ENCODE measurements around the gene OR2A2.

Gene OR2A2

DNA sequence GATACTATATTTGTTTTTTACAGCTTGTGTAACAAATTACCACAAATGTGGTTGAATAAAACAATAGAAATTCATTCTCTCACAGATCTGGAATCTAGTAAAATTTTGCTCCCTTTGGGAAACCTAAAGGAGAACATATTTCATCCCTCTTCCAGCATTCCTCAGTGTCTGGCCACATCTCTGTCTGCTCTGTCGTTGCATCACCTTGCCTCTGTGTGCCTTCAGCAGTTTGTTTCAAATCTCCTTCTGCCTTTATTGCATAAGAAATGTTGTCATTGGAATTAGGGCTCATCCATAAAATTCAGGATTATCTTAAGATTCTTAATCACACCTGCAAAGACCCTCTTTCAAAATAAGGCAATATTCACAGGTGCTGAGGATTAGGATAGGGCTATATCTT lies 28.1 kb downstream of the OR2A2 start:
- no peaks in the 10 kb centered on the region for H3K36me3 ChIP-seq (ENCODE audit: control insufficient read depth, insufficient read depth, low read length)
- no peak for DNase-seq (ENCODE audit: extremely low read depth, insufficient read length)
- no peak overlapping the region for H3K4me3 ChIP-seq (replicated peaks; ENCODE audit: low read depth, low read length)
- TF ChIP-seq, protein P1, sequence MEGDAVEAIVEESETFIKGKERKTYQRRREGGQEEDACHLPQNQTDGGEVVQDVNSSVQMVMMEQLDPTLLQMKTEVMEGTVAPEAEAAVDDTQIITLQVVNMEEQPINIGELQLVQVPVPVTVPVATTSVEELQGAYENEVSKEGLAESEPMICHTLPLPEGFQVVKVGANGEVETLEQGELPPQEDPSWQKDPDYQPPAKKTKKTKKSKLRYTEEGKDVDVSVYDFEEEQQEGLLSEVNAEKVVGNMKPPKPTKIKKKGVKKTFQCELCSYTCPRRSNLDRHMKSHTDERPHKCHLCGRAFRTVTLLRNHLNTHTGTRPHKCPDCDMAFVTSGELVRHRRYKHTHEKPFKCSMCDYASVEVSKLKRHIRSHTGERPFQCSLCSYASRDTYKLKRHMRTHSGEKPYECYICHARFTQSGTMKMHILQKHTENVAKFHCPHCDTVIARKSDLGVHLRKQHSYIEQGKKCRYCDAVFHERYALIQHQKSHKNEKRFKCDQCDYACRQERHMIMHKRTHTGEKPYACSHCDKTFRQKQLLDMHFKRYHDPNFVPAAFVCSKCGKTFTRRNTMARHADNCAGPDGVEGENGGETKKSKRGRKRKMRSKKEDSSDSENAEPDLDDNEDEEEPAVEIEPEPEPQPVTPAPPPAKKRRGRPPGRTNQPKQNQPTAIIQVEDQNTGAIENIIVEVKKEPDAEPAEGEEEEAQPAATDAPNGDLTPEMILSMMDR (IDR thresholded peaks at IDR 0.05; ENCODE audit: insufficient read depth, low read length, poor library complexity, severe bottlenecking), result no peak
- H3K27me3 ChIP-seq (replicated peaks; ENCODE audit: control insufficient read depth, insufficient read depth, low read length), result no peaks in the 10 kb centered on the region

DNA sequence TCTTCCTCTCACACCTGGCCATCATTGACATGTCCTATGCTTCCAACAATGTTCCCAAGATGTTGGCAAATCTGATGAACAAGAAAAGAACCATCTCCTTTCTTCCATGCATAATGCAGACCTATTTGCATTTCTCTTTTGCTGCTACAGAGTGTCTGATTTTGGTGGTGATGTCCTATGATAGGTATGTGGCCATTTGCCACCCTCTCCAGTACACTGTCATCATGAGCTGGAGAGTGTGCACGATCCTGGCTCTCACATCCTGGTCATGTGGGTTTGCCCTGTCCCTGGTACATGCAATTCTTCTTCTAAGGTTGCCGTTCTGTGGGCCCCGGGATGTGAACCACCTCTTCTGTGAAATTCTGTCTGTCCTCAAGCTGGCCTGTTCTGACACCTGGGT lies 32.8 kb downstream of the OR2A2 start:
- DNase-seq (ENCODE audit: extremely low read depth, insufficient read length), result no peak
- Histone ChIP-seq H3K27me3 (replicated peaks; ENCODE audit: control insufficient read depth, insufficient read depth, low read length) (no peaks in the 10 kb centered on the region), H3K4me3 (replicated peaks; ENCODE audit: low read depth, low read length) (no peak overlapping the region), H3K36me3 (ENCODE audit: control insufficient read depth, insufficient read depth, low read length) (no peaks in the 10 kb centered on the region)
- TF ChIP-seq, protein P1 (IDR thresholded peaks at IDR 0.05; ENCODE audit: insufficient read depth, low read length, poor library complexity, severe bottlenecking), result no peak

DNA sequence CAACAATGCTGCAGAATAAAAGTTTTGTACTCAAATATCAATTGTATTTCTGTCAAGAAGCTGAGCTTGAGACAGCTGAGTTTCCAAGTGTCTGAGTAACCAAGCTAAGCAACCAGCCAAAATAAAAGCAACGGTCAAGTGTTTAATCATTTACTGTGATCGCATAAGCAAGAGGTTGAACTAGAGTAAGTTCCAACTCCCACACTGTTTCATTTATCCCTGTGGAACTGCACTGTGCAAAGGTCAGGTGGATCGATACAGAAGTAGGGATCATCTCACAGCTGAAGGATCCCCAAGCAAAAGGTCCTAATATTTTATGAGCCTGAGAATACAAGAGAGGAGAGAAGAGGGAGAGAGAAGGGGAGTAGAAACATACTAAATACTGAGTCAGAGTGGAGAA lies 35.0 kb downstream of the OR2A2 start:
- H3K27me3 ChIP-seq (replicated peaks; ENCODE audit: control insufficient read depth, insufficient read depth, low read length), result no peaks in the 10 kb centered on the region
- H3K36me3 ChIP-seq (ENCODE audit: control insufficient read depth, insufficient read depth, low read length), result no peaks in the 10 kb centered on the region
- no peak overlapping the region for H3K4me3 ChIP-seq (replicated peaks; ENCODE audit: low read depth, low read length)
- no peak for DNase-seq (ENCODE audit: extremely low read depth, insufficient read length)
- TF ChIP-seq, protein P1 (IDR thresholded peaks at IDR 0.05; ENCODE audit: insufficient read depth, low read length, poor library complexity, severe bottlenecking), result no peak

DNA sequence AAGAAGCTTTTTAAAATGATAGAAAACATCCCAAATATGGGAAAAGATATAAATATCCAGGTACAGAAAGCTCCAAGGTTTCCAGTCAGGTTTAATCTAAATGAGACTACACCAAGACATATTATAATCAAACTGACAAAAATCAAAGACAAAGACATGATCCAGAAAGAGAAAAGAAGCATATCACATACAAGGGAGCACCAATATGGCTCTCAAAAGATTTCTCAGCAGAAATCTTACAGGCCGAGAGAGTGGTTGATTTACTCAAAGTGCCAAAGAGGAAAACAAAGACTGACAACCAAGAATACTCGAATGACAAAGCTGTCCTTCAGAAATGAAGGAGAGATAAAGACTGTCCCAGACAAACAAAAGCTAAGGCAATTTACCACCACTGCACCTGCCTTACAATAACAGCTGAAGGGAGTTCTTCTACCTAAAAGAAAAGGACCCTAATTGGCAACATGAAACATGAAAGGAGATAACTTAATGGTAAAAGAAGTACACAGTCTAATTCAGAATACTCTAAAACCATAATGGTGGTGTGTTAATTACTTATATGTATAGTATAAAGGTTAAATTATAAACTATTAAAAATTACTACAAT lies 38.9 kb downstream of the OR2A2 start:
- TF ChIP-seq, protein P1 (IDR thresholded peaks at IDR 0.05; ENCODE audit: insufficient read depth, low read length, poor library complexity, severe bottlenecking), result no peak
- DNase-seq (ENCODE audit: extremely low read depth, insufficient read length), result no peak
- no peaks in the 10 kb centered on the region for H3K27me3 ChIP-seq (replicated peaks; ENCODE audit: control insufficient read depth, insufficient read depth, low read length)
- H3K36me3 ChIP-seq (ENCODE audit: control insufficient read depth, insufficient read depth, low read length), result no peaks in the 10 kb centered on the region
- no peak overlapping the region for H3K4me3 ChIP-seq (replicated peaks; ENCODE audit: low read depth, low read length)

- DNase-seq (ENCODE audit: extremely low read depth, insufficient read length), result no peak
- Histone ChIP-seq H3K36me3 (ENCODE audit: control insufficient read depth, insufficient read depth, low read length) (no peaks in the 10 kb centered on the region), H3K27me3 (replicated peaks; ENCODE audit: control insufficient read depth, insufficient read depth, low read length) (no peaks in the 10 kb centered on the region), H3K4me3 (replicated peaks; ENCODE audit: low read depth, low read length) (no peak overlapping the region)
- TF ChIP-seq, protein P1 (IDR thresholded peaks at IDR 0.05; ENCODE audit: insufficient read depth, low read length, poor library complexity, severe bottlenecking), result no peak
These were observed 49.5 kb downstream of the OR2A2 start for GRCh38 chr7:144158861-144159260.
